ENCODE results near the gene CAPN5.

The CAPN5 gene

DNA sequence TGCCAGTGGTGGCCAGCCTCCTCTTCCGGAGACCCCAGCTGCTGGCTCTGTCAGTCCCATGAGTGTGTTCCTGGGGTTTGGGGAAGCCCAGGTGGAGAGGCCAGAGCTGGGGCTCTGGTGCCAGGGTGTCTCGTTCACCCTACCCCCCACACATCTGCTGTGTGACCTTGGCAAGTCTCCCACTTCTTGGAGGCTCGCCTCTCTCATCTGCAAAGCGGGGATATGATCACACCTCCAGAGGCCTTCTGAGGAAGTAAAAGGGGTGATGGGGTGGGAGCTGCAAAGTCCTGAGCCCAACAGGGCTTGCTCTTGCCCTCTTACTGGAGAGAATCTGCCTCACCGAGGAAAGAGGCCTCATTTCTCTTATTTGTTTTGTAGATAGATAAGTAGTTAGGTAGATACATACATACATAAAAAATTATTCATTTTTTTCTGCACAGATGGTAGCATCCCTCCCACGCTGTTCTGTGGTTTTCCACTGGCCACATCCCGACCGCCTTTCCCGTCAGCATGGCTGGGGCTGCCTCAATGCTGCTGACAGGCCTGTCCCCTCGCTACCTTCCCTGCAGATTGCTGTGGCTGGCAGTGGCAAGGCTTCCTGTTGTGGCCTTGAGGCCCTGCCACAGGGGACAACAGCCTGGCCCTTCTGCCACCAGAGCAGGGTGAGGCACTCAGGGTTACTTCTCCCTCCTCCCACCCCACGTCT, 85.2 kb downstream of the CAPN5 start:
- DNase-seq (ENCODE audit: low spot score): no peak

- no peak for DNase-seq (ENCODE audit: low spot score)
Measured at GRCh38 chr11:77152846-77153245, 86.1 kb downstream of the CAPN5 start.

DNA sequence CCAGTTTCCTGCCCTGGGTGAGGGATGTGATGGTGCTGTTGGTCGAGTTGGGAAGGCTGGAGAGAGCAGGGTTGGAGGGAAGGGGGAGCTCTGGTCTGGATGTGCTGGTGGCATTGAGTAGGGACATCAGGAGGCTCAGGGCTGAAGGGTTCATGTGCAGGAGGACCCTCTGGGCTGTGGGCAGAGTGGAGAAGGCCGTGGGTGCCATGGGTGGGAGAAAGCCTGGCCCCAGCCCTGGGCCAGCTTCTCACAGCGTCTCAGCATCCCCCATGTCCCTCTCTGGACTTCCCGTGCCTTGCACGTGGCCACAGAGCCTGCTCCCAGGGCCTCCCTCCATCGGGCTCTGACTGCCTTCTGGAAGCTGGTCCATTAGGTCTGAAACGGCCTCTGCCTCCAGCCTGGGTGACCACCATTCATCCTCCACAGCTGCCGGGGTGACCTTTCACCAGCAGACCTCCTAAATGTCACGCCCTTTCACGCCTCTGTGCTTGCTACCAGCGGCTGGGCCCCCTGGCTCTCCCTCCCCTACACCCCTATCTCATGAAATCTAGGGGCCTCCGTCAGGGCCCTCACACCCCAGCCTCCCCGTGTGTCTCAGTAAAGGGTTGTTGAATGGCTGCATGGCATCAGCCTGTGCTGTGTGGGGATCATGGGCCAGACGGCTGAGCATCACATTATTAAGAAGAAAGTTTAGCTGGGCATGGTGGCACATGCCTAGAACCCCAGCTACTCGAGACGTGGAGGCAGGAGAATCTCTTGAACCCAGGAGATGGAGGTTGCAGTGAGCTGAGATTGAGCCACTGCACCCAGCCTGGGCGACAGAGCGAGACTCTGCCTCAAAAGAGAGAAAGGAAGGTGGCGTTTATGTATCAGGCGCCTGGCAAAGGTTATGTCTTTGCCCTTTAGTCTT, 86.8 kb downstream of the CAPN5 start:
- DNase-seq (ENCODE audit: low spot score): no peak

DNA sequence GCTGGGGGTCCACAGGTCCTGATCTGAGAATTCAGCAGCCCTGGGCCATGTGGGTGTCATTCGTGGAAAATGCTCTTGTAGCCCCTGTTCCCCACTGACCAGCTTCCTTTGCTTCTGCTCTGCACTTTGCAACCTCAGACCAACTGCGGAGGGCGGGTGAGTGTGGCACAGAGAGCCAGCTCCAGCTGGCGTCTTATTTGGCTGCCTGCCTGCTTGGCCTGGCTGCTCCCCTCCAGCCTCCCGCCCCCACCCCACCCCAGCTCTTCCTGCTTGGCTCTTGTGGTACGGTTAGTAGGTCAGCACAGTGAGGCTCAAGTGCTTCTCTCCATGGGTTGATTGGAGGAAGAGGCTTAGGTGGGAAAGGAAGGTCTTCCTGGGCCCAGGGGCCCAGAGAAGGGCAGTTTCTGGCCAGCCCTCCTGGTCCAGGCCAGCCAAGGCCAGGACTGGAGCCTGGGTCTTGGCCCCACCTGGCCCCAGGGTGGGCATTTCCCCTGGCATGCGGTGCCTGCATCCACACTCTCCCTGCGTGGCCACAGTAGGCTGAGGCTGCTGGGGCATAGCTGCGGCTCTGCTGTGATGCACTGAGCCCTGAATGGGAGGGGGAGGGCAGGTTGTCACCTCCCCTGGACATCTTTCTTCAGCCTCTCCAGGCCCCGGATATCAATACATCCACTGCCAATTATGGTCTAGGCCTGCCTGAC, 87.8 kb downstream of the CAPN5 start:
- no peak for DNase-seq (ENCODE audit: low spot score)

- DNase-seq (ENCODE audit: low spot score): no peak
Measured at GRCh38 chr11:77155082-77155475, 88.3 kb downstream of the CAPN5 start.

DNA sequence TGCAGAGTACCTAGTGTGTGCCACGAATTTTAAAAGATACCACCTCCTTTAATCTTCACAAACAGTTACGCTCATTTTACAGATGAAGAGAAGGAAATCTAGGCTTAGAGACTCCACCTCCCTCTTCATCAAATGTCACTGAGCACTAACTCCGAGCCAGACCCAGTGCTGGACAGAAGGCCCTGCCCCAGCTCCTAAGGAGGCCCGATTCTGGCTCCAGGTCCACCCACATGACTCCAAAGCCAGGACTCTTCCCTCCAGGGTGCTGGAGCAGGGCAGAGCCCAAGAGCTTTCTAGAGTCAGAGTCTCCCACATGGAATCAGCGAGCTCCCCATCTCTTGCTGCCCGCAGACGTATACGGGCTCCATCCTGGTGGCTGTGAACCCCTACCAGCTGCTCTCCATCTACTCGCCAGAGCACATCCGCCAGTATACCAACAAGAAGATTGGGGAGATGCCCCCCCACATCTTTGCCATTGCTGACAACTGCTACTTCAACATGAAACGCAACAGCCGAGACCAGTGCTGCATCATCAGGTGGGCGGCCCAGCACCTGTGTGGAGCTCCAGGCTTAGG, 88.9 kb downstream of the CAPN5 start:
- no peak for DNase-seq (ENCODE audit: low spot score)

GRCh38 chr11:77156396-77157195, 89.8 kb downstream of the CAPN5 start:
- DNase-seq (ENCODE audit: low spot score): no peak

GRCh38 chr11:77158041-77158695, 91.4 kb downstream of the CAPN5 start:
- DNase-seq (ENCODE audit: low spot score): no peak

GRCh38 chr11:77159219-77159936, 92.6 kb downstream of the CAPN5 start:
- no peak for DNase-seq (ENCODE audit: low spot score)

DNA sequence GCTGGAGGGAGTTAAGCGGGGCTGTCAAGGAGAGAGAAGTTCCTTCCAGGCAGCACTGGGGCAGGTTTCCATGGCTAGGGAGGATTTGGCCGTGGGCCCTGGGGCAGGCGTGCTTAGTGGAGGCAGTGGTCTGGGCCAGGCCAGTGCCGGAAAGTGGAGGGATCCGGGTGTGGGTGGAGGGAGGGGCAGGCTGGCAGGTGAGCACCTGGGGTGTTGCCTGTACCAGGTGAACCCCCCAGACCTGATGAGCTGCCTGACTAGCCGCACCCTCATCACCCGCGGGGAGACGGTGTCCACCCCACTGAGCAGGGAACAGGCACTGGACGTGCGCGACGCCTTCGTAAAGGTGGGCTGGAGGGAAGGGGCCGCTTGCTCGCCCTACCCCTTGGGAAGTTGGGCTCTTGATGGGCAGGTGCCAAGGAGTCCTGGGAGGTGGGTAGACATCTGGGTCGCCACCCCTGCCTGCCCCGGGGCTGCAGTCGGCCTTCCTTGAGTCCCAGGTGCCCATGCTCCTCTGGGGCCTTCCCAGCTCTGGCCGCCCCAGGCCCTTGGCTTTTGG, 93.2 kb downstream of the CAPN5 start:
- DNase-seq (ENCODE audit: low spot score): no peak

DNA sequence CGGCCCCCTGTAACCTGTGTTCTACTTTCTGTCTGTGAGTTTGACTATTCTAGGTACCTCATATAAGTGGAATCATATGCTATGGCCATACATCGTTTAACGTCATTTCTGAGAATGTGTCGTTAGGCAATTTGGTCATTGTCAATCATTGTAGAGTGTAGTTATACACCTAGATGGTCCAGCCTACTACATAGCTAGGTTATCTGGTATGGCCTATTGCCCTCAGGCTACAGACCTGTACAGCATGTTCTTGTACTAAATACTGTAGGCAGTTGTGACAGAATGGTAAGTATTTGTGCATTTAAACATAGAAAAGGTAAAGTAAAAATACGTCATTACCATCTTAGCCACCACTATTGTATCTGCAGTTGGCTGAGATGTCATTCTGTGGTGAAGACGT, 96.5 kb downstream of the CAPN5 start:
- no peak for DNase-seq (ENCODE audit: low spot score)

DNA sequence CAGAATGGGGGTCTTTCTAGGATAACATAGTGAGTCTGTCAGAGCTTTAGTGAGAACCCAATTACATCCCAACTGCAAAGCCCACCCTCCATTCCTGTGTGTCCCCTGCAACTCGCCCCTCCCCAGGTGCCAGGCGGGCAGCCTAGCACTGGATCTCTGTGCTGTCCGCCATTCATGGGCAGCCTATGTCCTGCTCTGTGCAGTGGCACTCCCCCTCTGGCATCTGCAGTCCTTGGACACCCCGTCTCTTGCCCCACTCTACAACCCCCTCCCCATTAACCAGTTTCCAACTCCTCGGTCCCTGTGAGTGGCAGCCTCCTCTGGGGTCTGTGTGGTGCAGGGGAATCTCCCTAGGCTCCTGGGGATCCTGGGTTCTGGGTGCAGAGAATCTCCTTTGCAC, 98.3 kb downstream of the CAPN5 start:
- no peak for DNase-seq (ENCODE audit: low spot score)

- DNase-seq (ENCODE audit: low spot score): no peak
Measured at GRCh38 chr11:77166021-77166420, 99.2 kb downstream of the CAPN5 start.

GRCh38 chr11:77167111-77167626, 100.4 kb downstream of the CAPN5 start:
- DNase-seq (ENCODE audit: low spot score): no peak

GRCh38 chr11:77167791-77168190, 101.0 kb downstream of the CAPN5 start:
- DNase-seq (ENCODE audit: low spot score): no peak

DNA sequence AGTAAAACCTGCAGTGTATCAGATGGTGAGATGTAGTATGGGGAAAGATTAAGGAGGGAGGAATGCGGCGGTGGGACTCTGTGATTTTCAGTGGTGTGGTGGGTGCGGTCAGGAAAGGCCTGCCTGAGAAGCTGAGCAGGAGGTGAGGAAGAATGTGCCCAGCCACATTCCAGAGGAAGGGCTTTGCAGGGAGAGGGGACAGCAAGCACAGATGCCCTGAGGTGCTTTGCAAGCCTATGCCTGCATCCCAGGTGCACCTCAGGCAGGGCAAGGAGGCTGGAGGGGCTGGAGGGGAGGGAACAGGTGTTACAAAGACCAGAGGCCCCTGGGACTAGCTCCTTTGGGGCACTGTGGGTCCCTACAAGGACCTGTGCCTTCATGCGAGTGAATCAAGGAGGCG, 103.3 kb downstream of the CAPN5 start:
- DNase-seq (ENCODE audit: low spot score): no peak

DNA sequence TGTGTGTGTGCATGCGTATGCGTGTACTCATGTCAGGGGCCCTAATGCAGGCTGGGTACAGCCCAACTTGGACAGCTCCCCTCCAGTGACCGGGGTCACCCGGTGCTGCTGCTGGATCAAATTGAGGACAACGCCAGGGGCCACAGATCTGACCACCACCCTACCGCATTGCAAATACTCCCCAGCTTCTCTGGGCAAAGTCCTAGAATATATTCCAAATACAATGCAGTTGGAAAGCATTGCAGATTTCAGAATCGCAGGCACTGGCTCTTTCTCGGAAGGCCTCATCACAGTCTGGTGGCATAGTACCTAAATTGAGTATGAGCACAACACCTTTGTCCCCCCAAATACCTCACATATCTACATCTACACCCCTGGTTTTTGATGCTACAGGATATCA, 104.5 kb downstream of the CAPN5 start:
- DNase-seq (ENCODE audit: low spot score): no peak

DNA sequence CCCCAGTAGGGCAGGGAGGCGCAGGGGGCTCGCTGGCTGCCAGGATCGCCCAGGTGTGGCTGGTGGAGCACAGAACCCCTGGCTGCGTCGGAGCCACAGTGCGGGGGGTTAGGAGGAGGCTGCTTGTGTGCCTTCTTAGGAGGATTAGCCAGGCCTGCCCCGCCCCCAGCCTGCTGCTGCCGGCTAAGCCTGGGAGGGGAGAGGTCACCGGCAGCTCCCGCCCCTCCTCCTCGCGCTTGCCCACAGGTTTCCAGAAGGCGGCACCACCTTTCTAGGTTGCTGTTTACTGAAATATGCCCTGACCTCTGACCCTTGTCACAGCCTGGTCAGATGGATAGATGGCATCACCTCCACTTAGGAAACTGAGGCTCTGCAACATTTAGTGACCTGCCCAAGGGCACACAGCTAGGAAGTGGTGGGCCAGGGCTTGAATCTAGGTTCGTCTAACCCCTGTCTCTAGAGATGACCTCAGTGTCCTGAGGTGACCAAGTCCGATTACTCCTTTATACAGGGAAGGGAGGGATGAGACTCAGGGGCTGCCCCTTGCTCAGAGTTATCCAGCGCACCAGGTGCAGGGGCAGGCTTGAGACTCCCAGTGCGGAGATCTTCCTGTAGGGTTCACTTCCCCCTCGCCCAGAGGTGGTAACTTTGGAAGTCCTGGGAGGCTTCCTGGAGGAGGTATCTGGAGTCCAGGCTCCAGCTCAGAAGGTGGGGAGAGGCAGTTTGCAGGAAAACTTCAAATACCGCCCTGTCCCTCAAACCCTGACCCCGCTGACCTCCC, 105.3 kb downstream of the CAPN5 start:
- DNase-seq (ENCODE audit: low spot score): no peak

DNA sequence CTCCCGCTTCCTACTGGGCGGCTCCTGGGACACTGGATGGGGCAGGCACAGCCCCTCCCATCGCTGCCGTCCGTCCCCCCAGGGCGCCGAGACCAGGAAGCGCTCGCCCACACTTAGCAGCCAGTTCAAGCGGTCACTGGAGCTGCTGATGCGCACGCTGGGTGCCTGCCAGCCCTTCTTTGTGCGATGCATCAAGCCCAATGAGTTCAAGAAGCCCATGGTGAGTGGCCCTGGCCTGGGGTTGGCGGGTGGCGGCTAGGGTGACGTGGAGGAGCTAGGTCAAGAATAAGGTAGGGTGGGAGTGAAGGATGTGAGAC, 105.9 kb downstream of the CAPN5 start:
- DNase-seq (ENCODE audit: low spot score): no peak
